Measurements from ENCODE around the gene CD300A. TPM values are rescaled to one million over a fixed set of nuclear protein-coding genes. Genes with fewer than 3 reads are reported as not detected.

CD300A gene
- total and polyA plus RNA-seq, 2 donors (not counting 3 experiments of a cell fraction or from before 2014, with no cell fraction given): not detected

DNA sequence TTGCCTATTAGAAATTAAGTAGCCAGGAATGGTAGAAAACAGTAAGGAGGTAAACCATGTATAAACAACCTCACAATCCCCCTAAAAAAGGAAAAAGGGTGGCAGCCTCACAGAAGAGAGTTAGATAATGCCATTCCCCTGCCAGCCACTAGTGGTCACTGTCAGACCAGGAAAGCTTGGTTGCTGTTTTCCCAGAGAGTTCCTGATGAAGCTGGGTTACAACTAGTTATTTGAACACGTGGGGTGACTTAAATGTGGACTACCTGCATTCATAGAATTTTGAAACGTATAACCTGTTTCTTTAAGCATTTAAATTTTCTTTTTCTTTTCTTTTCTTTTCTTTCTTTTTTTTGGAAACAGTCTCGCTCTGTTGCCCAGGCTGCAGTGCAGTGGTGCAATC is 28.7 kb upstream of the CD300A start:
- no peaks in the 10 kb centered on the region for H3K36me3 ChIP-seq (ENCODE audit: control insufficient read depth in 2 of 2, extremely low read depth in 1 of 2, insufficient read depth in 2 of 2, low read length in 2 of 2)
- no peak overlapping the region for H3K4me3 ChIP-seq (replicated peaks in 1 of 3; ENCODE audit: insufficient read depth in 1 of 3, low read depth in 1 of 3, low read length in 3 of 3)
- no TSS peak for BruUV-seq (replicated peaks)
- H3K4me2 ChIP-seq (ENCODE audit: insufficient read depth, low read length): no peak overlapping the region
- POLR2A ChIA-PET: no interaction called here
- dilution Hi-C loops (cut with MboI; ENCODE audit: extremely low pct_ligation_motif_present, low sequenced_read_pairs) (no loop called here), intact Hi-C loops (cut with micrococcal nuclease) (no loop called here)
- no peaks in the 10 kb centered on the region for H3K9me3 ChIP-seq (replicated peaks; ENCODE audit: control insufficient read depth, insufficient read depth, low read length)
- H3K27me3 ChIP-seq (ENCODE audit: control insufficient read depth in 2 of 2, insufficient read depth in 2 of 2, low read length in 2 of 2): peaks cover 2 to 5% of the 10 kb centered on the region in 2 experiments
- no peak for TF ChIP-seq MYC (IDR thresholded peaks at IDR 0.05; ENCODE audit: low read depth, low read length)
- TF ChIP-seq, protein P1, sequence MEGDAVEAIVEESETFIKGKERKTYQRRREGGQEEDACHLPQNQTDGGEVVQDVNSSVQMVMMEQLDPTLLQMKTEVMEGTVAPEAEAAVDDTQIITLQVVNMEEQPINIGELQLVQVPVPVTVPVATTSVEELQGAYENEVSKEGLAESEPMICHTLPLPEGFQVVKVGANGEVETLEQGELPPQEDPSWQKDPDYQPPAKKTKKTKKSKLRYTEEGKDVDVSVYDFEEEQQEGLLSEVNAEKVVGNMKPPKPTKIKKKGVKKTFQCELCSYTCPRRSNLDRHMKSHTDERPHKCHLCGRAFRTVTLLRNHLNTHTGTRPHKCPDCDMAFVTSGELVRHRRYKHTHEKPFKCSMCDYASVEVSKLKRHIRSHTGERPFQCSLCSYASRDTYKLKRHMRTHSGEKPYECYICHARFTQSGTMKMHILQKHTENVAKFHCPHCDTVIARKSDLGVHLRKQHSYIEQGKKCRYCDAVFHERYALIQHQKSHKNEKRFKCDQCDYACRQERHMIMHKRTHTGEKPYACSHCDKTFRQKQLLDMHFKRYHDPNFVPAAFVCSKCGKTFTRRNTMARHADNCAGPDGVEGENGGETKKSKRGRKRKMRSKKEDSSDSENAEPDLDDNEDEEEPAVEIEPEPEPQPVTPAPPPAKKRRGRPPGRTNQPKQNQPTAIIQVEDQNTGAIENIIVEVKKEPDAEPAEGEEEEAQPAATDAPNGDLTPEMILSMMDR (IDR thresholded peaks at IDR 0.05; ENCODE audit: extremely low read depth in 1 of 2, insufficient read depth in 1 of 2, low read depth in 1 of 2, low read length in 2 of 2): peak; percentile 45 to 53
- FAIRE-seq: no peak
- CTCF ChIA-PET: interaction anchor here (0.8 to 2.4 kb wide), 3 partner anchors 14 to 114 kb away, joined by 3 to 9 read pairs (median 3); no protein-coding TSS in a partner anchor
- H3K9me1 ChIP-seq (replicated peaks; ENCODE audit: control insufficient read depth, extremely low read depth, insufficient read depth, low read length): no peaks in the 10 kb centered on the region
- no peaks in the 10 kb centered on the region for H3K79me2 ChIP-seq (ENCODE audit: control insufficient read depth, insufficient read depth, low read length)
- H2AFZ ChIP-seq (ENCODE audit: low read depth, low read length): no peak overlapping the region
- DNase-seq (ENCODE audit: low read depth, low spot score): no peak
- H3K9ac ChIP-seq (replicated peaks; ENCODE audit: extremely low read depth, insufficient read depth, low read length): no peak overlapping the region
- H3K27ac ChIP-seq (ENCODE audit: insufficient read depth, low read depth, low read length): no peak overlapping the region
- no peaks in the 10 kb centered on the region for H3K4me1 ChIP-seq (ENCODE audit: control insufficient read depth, extremely low read depth, insufficient read depth, low read length)
- H4K20me1 ChIP-seq (replicated peaks; ENCODE audit: control insufficient read depth, extremely low read depth, insufficient read depth, low read length): no peaks in the 10 kb centered on the region

DNA sequence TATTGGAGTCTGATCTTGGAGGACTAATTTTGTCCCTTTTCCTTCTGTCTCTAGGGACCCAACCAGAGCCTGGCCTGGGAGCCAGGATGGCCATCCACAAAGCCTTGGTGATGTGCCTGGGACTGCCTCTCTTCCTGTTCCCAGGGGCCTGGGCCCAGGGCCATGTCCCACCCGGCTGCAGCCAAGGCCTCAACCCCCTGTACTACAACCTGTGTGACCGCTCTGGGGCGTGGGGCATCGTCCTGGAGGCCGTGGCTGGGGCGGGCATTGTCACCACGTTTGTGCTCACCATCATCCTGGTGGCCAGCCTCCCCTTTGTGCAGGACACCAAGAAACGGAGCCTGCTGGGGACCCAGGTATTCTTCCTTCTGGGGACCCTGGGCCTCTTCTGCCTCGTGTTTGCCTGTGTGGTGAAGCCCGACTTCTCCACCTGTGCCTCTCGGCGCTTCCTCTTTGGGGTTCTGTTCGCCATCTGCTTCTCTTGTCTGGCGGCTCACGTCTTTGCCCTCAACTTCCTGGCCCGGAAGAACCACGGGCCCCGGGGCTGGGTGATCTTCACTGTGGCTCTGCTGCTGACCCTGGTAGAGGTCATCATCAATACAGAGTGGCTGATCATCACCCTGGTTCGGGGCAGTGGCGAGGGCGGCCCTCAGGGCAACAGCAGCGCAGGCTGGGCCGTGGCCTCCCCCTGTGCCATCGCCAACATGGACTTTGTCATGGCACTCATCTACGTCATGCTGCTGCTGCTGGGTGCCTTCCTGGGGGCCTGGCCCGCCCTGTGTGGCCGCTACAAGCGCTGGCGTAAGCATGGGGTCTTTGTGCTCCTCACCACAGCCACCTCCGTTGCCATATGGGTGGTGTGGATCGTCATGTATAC is 26.5 kb upstream of the CD300A start:
- DNase-seq (ENCODE audit: low read depth, low spot score) (no peak), FAIRE-seq (no peak)
- Histone ChIP-seq H3K79me2 (ENCODE audit: control insufficient read depth, insufficient read depth, low read length) (no peaks in the 10 kb centered on the region), H3K9ac (replicated peaks; ENCODE audit: extremely low read depth, insufficient read depth, low read length) (no peak overlapping the region), H2AFZ (ENCODE audit: low read depth, low read length) (no peak overlapping the region), H3K36me3 (ENCODE audit: control insufficient read depth in 2 of 2, extremely low read depth in 1 of 2, insufficient read depth in 2 of 2, low read length in 2 of 2) (no peaks in the 10 kb centered on the region), H4K20me1 (replicated peaks; ENCODE audit: control insufficient read depth, extremely low read depth, insufficient read depth, low read length) (no peaks in the 10 kb centered on the region), H3K9me1 (replicated peaks; ENCODE audit: control insufficient read depth, extremely low read depth, insufficient read depth, low read length) (no peaks in the 10 kb centered on the region), H3K9me3 (replicated peaks; ENCODE audit: control insufficient read depth, insufficient read depth, low read length) (no peaks in the 10 kb centered on the region), H3K27me3 (ENCODE audit: control insufficient read depth in 2 of 2, insufficient read depth in 2 of 2, low read length in 2 of 2) (no peaks in the 10 kb centered on the region), H3K4me3 (replicated peaks in 1 of 3; ENCODE audit: insufficient read depth in 1 of 3, low read depth in 1 of 3, low read length in 3 of 3) (no peak overlapping the region), H3K4me2 (ENCODE audit: insufficient read depth, low read length) (no peak overlapping the region), H3K4me1 (ENCODE audit: control insufficient read depth, extremely low read depth, insufficient read depth, low read length) (no peaks in the 10 kb centered on the region), H3K27ac (ENCODE audit: insufficient read depth, low read depth, low read length) (no peak overlapping the region)
- intact Hi-C loops (cut with micrococcal nuclease): no loop called here
- TF ChIP-seq, protein P1 (IDR thresholded peaks at IDR 0.05; ENCODE audit: extremely low read depth in 1 of 2, insufficient read depth in 1 of 2, low read depth in 1 of 2, low read length in 2 of 2): no peak
- TF ChIP-seq GATA2 (IDR thresholded peaks at IDR 0.05; ENCODE audit: insufficient read depth, insufficient read length, low read depth, low read length) (no peak), POLR2AphosphoS5 (IDR thresholded peaks at IDR 0.05; ENCODE audit: insufficient read depth, low read depth, low read length) (no peak), EZH2 (IDR thresholded peaks at IDR 0.05; ENCODE audit: borderline replicate concordance, low read depth, low read length, severe bottlenecking) (no peak), POLR2A (IDR thresholded peaks at IDR 0.05; ENCODE audit: low read depth, low read length) (no peak), FOS (IDR thresholded peaks at IDR 0.05; ENCODE audit: borderline replicate concordance, insufficient read depth, low read length) (no peak), JUN (IDR thresholded peaks at IDR 0.05; ENCODE audit: borderline replicate concordance, insufficient read depth, insufficient read length, low read depth) (no peak)
- ChIA-PET CTCF (interaction anchor here (2.4 kb wide), 1 partner anchor 61 kb away, joined by 9 read pairs; no protein-coding TSS in a partner anchor), POLR2A (no interaction called here)
- dilution Hi-C loops (cut with MboI; ENCODE audit: extremely low pct_ligation_motif_present, low sequenced_read_pairs): no loop called here
- no TSS peak for BruUV-seq (replicated peaks)

All from endothelial cell of umbilical vein (primary cell).